IMR-90 (cell line): ENCODE data around the gene KLHL30. TPM values are rescaled to one million over a fixed set of nuclear protein-coding genes. Genes with fewer than 3 reads are reported as not detected.

Experiments
- ATAC-seq: fragments of 200-7000 bp; cut with Tn5 transposase; 2 replicates; pipeline ENCODE4 v1.9.1; 2020; ENCODE audit warnings: low read depth, mild to moderate bottlenecking, moderate library complexity
- BruUV-seq: library from RNA; stranded (reverse); fragments of 400-500 nt; replicated peaks from 2 replicates; lab custom pipeline; 2021; lab: Mats Ljungman, UMichigan
- CTCF ChIA-PET: fragments of 300-600 bp; formaldehyde crosslinking; extraction: SDS; loops from one replicate; lab custom pipeline; 2021; ENCODE audit warnings: antibody characterized with exemption; lab: Yijun Ruan, JAX
- POLR2A ChIA-PET: fragments of 300-600 bp; sonication (Branson Sonifier 250); formaldehyde crosslinking; loops from one replicate; lab custom pipeline; 2022; ENCODE audit warnings: antibody characterized with exemption; ENCODE audit not compliant: unreplicated experiment; lab: Charles Lee
- DNase-seq: peaks from one replicate; pipeline ENCODE4 v3.0.0; 2013
- H2AFZ ChIP-seq: replicated peaks from 2 replicates; pipeline ENCODE3; 2013; ENCODE audit warnings: low read length, mild to moderate bottlenecking; ENCODE audit not compliant: poor library complexity
- H2AK5ac ChIP-seq: 2 replicates; pipeline ENCODE4 v1.6.1; 2013; ENCODE audit warnings: low read depth, low read length, inconsistent platforms
- H2AK9ac ChIP-seq: replicated peaks from 2 replicates; pipeline ENCODE3; 2013; ENCODE audit warnings: mild to moderate bottlenecking, low read depth, low read length, moderate library complexity; ENCODE audit not compliant: poor library complexity
- H2BK120ac ChIP-seq: 2 replicates; pipeline ENCODE4 v1.6.1; 2013; ENCODE audit warnings: low read depth, low read length, inconsistent platforms
- H2BK15ac ChIP-seq: 3 replicates; pipeline ENCODE4 v1.6.1; 2013; ENCODE audit warnings: low read depth, low read length, inconsistent platforms
- H2BK20ac ChIP-seq: 2 replicates; pipeline ENCODE4 v1.6.1; 2013; ENCODE audit warnings: low read depth, mild to moderate bottlenecking, inconsistent platforms, low read length, moderate library complexity
- H2BK5ac ChIP-seq: 2 replicates; pipeline ENCODE4 v1.6.1; 2013; ENCODE audit warnings: mild to moderate bottlenecking, low read depth, low read length, inconsistent platforms; ENCODE audit not compliant: poor library complexity, severe bottlenecking
- H3K14ac ChIP-seq: replicated peaks from 2 replicates; pipeline ENCODE4 v1.6.1; 2013; ENCODE audit warnings: low read depth, low read length, inconsistent platforms
- H3K18ac ChIP-seq: 2 replicates; pipeline ENCODE4 v1.6.1; 2013; ENCODE audit warnings: low read depth, low read length, control low read depth
- H3K23ac ChIP-seq: 2 replicates; pipeline ENCODE4 v1.6.1; 2013; ENCODE audit warnings: low read depth, low read length, inconsistent platforms
- H3K27ac ChIP-seq: 2 replicates; pipeline ENCODE4 v1.5.1; 2013; ENCODE audit warnings: mild to moderate bottlenecking, control low read depth, low read length; ENCODE audit not compliant: insufficient read depth
- H3K27me3 ChIP-seq: 2 replicates; pipeline ENCODE4 v1.6.1; 2013; ENCODE audit warnings: low read length; ENCODE audit not compliant: control insufficient read depth, insufficient read depth
- H3K36me3 ChIP-seq: 2 replicates; pipeline ENCODE4 v1.6.1; 2013; ENCODE audit warnings: low read length, mixed read lengths; ENCODE audit not compliant: control insufficient read depth, insufficient read depth
- H3K4ac ChIP-seq: 2 replicates; pipeline ENCODE4 v1.6.1; 2013; ENCODE audit warnings: low read depth, low read length, inconsistent platforms
- H3K4me1 ChIP-seq: 2 replicates; pipeline ENCODE4 v1.6.1; 2013; ENCODE audit warnings: low read length, mixed read lengths; ENCODE audit not compliant: control insufficient read depth, insufficient read depth
- H3K4me2 ChIP-seq: 2 replicates; pipeline ENCODE4 v1.6.1; 2013; ENCODE audit warnings: low read depth, mild to moderate bottlenecking, control low read depth, low read length, moderate library complexity
- H3K4me3 ChIP-seq: 2 replicates; pipeline ENCODE4 v1.5.1; 2013; ENCODE audit warnings: low read depth, mild to moderate bottlenecking, control low read depth, low read length, moderate library complexity; ENCODE audit not compliant: insufficient read depth
- H3K56ac ChIP-seq: 2 replicates; pipeline ENCODE4 v1.6.1; 2013; ENCODE audit warnings: low read length, inconsistent platforms; ENCODE audit not compliant: insufficient read depth; ENCODE audit errors: extremely low read depth
- H3K79me1 ChIP-seq, 2 experiments: 2 replicates each; pipeline ENCODE4 v1.6.1; 2013; ENCODE audit warnings: low read length in 2 of 2, inconsistent platforms in 1 of 2, low read depth in 1 of 2
- H3K9ac ChIP-seq: 2 replicates; pipeline ENCODE4 v1.6.1; 2013; ENCODE audit warnings: low read depth, low read length, control low read depth
- H3K9me1 ChIP-seq: 2 replicates; pipeline ENCODE4 v1.6.1; 2013; ENCODE audit warnings: low read length, inconsistent platforms; ENCODE audit not compliant: insufficient read depth
- H3K9me3 ChIP-seq: 2 replicates; pipeline ENCODE4 v1.6.1; 2013; ENCODE audit warnings: low read length; ENCODE audit not compliant: control insufficient read depth, insufficient read depth
- H4K20me1 ChIP-seq: 2 replicates; pipeline ENCODE4 v1.6.1; 2013; ENCODE audit warnings: low read length, inconsistent platforms; ENCODE audit not compliant: insufficient read depth
- H4K5ac ChIP-seq: 2 replicates; pipeline ENCODE4 v1.6.1; 2013; ENCODE audit warnings: mild to moderate bottlenecking, low read depth, low read length, control low read depth
- H4K8ac ChIP-seq, 2 experiments: 2 replicates each; pipeline ENCODE4 v1.6.1; 2013; ENCODE audit warnings: low read depth in 2 of 2, low read length in 2 of 2, control low read depth in 1 of 2, inconsistent platforms in 1 of 2
- H4K91ac ChIP-seq: 2 replicates; pipeline ENCODE4 v1.6.1; 2013; ENCODE audit warnings: low read depth, low read length, inconsistent platforms; ENCODE audit not compliant: insufficient read depth
- FOS ChIP-seq: fragments of 150-350 bp; IDR thresholded peaks from 2 replicates; pipeline ENCODE4 v1.6.1; 2016; ENCODE audit warnings: low read depth, low read length
- MAZ ChIP-seq: IDR thresholded peaks from 2 replicates; pipeline ENCODE4 v1.6.1; 2012; ENCODE audit warnings: low read depth, mild to moderate bottlenecking, low read length, improper control_type of control experiment, moderate library complexity, borderline replicate concordance
- POLR2A ChIP-seq: IDR thresholded peaks from 2 replicates; pipeline ENCODE4 v1.6.1; 2012; ENCODE audit warnings: mild to moderate bottlenecking, low read depth, low read length
- SMC3 ChIP-seq: fragments of 150-350 bp; IDR thresholded peaks from 2 replicates; pipeline ENCODE4 v1.6.1; 2016; ENCODE audit warnings: low read depth, mild to moderate bottlenecking, antibody characterized with exemption, low read length, moderate library complexity
- WGBS, 2 experiments: methylation state at CpG; one replicate each; pipeline versions ENCODE4 v1.1.5 to v1.1.7; 2013; ENCODE audit warnings: missing lambda C conversion rate in 2 of 2; ENCODE audit not compliant: insufficient read length in 1 of 2; ENCODE audit errors: extremely low coverage in 2 of 2; 5-methylcytosine and 5-hydroxymethylcytosine counted together
- dilution Hi-C: fragments of 300-500 bp; cut with HindIII; formaldehyde crosslinking; loops from one replicate; pipeline ENCODE4 v1.14.3; 2018; ENCODE audit warnings: low sequenced_read_pairs; ENCODE audit not compliant: unreplicated experiment
- in situ Hi-C: fragments of 300-500 bp; cut with MboI; formaldehyde crosslinking; loops from 3 replicates; pipeline ENCODE4 v1.14.3; 2019; ENCODE audit warnings: low sequenced_read_pairs, inconsistent platforms, mixed read lengths
- intact Hi-C: fragments of 100-400 bp; cut with micrococcal nuclease; formaldehyde crosslinking; loops from 2 replicates; pipeline ENCODE4 v1.10.0; 2022
- polyA plus RNA-seq, 3 experiments: library from polyadenylated mRNA; depleted of rRNA; stranded (reverse); fragments of >200 nt; gene quantifications; 2 replicates each; pipeline ENCODE4 v1.2.3, GENCODE V29; 2012; ENCODE audit warnings: low replicate concordance in 1 of 3
- total RNA-seq: library from RNA; depleted of rRNA; stranded (reverse); fragments of >200 nt; gene quantifications from 2 replicates; pipeline ENCODE4 v1.2.3, GENCODE V29; 2012

Gene KLHL30
- total and polyA plus RNA-seq, 2 of the 4 experiments (the other 2 are of a cell fraction), result under 0.01 to 0.03 TPM

DNA sequence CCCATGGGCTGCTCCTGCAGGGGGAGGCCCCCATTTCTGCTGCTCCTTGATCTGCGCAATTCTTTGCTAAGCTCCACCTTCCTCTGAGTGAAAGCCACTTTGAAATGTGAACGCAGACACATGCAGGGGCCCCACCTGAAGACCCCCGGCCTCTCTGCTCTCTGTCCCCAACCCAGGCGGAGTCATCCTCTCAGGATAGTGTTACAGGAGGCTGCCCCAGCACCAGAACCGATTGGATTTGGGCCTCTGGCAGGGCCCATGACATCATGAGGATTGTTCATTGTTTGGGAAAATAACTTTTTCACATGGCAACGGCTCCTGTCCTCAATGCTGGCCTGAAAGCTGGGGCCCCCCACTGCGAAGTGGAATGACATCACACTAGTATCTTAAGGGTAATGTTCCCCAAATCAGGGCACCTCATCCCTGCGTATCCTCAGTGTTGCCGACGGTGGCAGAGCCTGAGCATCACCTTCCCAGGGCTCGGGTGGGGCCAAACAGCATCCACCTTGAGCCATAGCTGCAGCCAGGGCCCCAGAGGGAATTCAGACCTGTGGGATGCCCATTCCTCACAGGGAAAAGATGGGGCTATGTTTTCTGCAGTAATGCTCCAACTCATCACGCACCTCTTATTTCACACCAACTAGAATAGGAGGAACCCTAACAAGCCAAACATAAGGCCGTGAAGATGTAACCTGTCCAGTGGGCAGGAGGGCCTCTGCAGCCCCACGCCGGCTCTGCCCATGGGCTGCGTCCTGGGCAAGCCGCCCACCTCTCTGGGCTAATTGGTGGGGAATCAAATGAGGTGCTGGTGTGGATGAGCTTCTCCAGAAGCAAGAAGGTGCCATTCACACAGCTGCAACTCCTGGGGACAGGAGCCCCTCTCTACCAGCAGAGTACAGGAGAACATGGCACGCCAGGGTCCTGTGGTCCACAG, 17.6 kb downstream of the KLHL30 start:
- Histone ChIP-seq H3K9me3 (no peaks in the 10 kb centered on the region), H2BK5ac (no peak overlapping the region), H2BK120ac (peak overlapping the region; percentile 50), H3K9ac (no peak overlapping the region), H3K27ac (peak overlapping the region; percentile 40; the same call in 1 of the 2 replicates), H3K18ac (peak overlapping the region; percentile 12; the same call in 1 of the 2 replicates), H2BK15ac (peak overlapping the region; percentile 64; the same call in 2 of the 3 replicates), H2AFZ (peak overlapping the region; percentile 85), H3K4me1 (peaks cover 18% of the 10 kb centered on the region), H3K36me3 (no peaks in the 10 kb centered on the region), H4K5ac (no peak overlapping the region), H3K4me3 (no peak overlapping the region), H3K23ac (no peak overlapping the region; the same call in 1 of the 2 replicates), H3K56ac (no peak overlapping the region), H3K14ac (peak overlapping the region; percentile 38), H4K8ac (peak overlapping the region in 1 of 2 experiments; percentile 46; a peak in 1 of 4 replicates), H3K9me1 (0 out of 2 replicates have a peak, but pooled peaks cover 7% of the 10 kb centered on the region), H3K27me3 (no peaks in the 10 kb centered on the region), H2BK20ac (peak overlapping the region; percentile 9), H2AK5ac (peak overlapping the region; percentile 75), H3K79me1 (no peaks in the 10 kb centered on the region; a peak in 1 of 4 replicates), H4K20me1 (no peaks in the 10 kb centered on the region), H3K4ac (peak overlapping the region; percentile 56), H3K4me2 (no peak overlapping the region), H4K91ac (peak overlapping the region; percentile 44; the same call in 1 of the 2 replicates), H2AK9ac (peak overlapping the region; percentile 25)
- DNase-seq, result peak; percentile 29
- TF ChIP-seq SMC3, result no peak
- TF ChIP-seq POLR2A, result no peak
- TF ChIP-seq MAZ, result no peak
- no peak for TF ChIP-seq FOS
- dilution Hi-C loops (no loop called here), intact Hi-C loops (no loop called here), in situ Hi-C loops (no loop called here)
- no peak for ATAC-seq
- ChIA-PET CTCF (no interaction called here), POLR2A (no interaction called here)
- BruUV-seq, result no TSS peak
- WGBS, 2 experiments, result 63% methylated on average over 4 of the region's 18 CpGs; no CpG with 5 or more reads in 1 of the 2 experiments
